HG02938 (cell line): ENCODE data around the gene TNK2.

Experiments
- ATAC-seq: cut with Tn5 transposase; IDR thresholded peaks from one replicate; pipeline ENCODE4 v1.9.1; 2021; ENCODE audit warnings: mild to moderate bottlenecking, moderate library complexity; ENCODE audit not compliant: unreplicated experiment

TNK2 gene

DNA sequence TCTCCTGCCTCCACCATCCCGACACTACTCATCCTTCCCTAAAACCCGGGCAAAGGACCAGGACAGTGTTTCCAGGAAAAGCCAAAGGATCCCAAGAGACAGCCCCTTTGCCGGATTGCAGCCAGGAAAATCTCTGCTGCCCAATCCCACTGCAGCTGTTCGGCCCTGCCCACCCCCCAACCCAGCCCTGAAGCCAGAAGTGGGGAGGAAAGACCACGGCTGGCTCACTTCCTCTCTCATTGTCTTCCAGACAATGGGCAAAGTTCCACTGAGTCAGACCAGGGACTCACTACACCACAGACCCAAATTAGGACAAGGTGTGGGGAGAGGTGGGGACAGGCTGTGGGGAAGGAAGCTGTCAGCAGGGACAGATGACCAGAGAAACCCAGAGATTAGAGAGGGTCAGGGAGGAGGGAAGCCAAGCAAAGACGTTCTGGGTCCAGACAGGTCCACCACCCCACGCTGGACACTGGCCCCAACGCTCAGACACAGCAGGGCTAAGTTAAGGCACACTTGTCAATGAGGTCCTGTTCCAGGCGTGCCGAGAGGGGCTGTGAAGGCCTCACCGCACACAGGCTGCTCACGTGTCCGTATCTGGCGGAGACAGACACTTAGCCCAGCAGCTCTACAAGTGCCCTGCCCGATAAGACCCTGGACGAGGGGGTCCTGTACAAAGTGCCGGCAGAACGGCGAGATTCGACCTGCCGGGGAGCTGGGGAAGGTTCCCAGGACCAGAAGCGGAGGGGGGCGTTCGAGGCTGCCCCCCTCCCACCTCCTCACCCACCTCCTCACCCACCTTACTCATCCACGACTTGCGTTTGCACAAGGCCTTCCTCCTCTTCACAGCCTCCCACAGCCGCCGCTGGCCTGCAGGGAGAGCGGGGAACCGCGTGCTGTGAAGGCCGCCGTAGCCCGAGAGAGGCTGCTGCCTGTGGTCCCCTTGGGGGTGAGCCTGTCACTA lies 21.9 kb downstream of the TNK2 start:
- no peak for ATAC-seq

DNA sequence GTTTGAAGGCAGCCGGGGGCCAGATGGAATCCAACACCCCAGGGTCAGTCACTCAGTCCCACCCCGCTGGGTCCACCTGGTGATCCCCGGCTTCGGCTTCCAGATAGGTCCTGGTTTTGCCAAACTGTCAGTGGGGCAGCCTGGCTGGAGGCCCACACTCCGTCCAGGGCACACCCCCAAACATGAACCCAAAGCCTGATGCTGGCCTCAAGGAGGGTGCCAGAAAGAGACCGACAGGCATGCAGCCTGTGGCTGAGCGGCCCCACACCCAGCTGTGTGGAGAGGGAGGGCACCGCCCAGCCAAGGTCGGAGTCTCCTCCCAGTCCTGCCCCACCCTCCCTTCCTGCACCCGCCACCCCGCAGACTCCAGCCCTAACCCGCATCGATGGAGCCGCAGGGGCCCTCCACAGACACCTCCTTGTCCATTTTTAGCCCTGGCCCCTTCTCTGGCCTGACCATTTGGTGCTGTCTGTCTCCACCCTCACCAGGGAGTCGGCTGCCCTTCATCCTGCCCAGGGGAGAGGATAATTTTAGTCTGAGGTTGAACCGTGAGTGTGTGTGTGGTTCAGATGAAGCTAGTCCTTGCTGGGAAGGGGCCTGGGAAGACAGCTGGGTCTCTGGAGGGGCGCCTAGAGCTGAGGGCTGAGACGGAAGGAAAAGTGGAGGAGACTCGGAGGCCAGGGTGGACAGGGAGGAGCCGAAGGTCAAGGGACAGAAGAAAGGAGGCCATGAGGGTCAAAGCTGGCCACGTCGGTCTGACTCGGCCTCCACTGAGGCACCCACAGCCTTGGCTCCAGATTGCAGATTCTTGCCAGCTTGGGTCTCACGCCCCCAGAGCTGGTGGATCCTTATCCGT lies 23.1 kb downstream of the TNK2 start:
- no peak for ATAC-seq

DNA sequence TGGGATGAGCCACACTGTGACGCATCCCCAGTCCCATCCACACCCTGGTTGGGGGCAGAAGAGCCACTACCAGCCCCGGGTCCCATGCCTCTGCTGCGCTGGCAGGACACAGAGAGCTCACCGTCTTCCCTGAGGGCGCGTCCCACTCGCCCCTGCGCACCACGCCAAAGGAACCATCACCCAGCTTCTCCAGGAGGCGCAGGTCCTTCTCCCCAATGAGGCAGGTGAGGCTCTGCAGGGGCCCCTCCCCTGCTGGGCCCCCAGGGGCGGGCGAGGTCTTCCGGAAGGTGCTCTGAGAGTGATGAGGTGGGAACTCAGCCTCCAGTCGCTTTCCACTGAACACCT lies 23.7 kb downstream of the TNK2 start:
- no peak for ATAC-seq

DNA sequence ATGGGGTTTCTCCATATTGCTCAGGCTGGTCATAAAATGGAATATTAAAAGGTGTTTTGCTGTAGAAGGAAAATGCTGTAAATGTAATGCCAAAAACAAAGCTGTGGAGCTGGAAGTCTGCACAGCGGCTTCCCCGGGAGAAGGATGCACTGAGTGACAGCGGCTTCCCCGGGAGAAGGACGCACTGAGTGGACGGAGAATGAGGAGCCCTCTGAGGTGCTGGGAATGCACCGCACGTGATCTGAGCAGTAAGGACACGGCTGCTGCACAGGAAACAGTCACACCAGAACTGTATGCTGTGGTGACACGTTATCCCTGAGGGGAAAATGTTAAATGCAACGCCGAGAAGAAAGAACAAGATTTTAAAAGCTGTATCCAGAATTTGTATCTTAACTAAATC lies 24.6 kb downstream of the TNK2 start:
- no peak for ATAC-seq

DNA sequence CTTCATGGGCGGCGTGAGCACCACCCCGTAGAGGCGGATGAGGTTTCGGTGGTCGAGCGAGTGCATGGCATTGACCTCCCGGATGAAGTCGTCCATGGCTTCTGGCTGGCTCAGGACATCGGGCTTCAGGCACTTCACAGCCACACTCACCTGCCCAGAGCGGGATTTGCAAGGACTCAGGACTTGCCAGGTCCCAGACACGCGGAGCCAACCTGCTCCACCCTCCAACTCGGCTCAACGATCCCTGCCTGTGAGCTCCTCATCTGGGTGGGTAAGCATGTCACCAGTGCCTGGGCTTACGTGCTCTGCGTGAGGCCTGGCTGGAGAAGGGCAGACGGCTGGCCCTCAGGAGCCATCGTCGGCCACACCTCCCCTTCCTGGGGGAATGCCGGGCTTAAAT lies 25.2 kb downstream of the TNK2 start:
- ATAC-seq = no peak

DNA sequence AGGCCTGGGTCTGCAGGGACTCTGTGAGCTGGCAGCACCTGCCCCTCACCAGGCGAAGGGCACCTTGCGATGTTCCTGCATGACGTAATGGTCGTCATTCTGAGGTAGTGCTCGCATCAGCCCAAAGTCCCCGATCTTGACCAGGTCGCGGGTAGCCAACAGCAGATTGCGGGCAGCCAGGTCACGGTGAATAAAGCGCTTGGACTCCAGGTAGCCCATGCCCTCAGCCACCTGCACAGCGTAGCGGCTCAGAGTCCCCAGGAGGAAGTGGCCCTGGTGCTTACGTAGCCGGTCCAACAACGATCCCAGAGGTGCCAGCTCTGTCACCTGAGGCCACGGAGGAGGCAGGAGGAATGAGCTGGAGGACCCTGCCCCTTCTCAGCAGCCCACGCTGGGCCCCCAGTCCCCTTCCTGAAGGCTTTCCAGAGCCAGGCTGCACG lies 26.3 kb downstream of the TNK2 start:
- ATAC-seq = no peak

DNA sequence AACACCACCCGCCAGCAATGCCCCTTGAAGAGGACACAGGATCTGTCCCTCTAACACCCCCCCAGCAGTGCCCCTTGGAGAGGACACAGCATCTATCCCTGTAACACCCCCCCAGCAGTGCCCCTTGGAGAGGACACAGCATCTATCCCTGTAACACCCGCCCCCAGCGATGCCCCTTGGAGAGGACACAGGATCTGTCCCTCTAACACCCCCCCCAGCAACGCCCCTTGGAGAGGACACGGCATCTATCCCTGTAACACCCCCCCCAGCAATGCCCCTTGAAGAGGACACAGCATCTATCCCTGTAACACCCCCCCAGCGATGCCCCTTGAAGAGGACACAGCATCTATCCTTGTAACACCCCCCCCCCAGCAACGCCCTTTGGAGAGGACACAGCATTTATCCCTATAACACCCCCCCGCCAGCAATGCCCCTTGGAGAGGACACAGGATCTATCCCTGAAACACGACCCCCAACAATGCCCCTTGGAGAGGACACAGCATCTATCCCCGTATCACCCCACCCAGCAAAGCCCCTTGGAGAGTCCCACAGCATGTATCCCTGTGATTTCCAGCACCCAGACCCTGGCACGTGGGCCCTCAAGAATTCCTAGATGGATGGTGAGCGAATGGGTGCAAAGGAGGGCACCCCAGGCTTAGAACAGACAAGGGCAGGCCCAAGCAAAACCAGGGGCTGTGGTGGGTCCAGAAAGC lies 26.9 kb downstream of the TNK2 start:
- ATAC-seq = no peak

DNA sequence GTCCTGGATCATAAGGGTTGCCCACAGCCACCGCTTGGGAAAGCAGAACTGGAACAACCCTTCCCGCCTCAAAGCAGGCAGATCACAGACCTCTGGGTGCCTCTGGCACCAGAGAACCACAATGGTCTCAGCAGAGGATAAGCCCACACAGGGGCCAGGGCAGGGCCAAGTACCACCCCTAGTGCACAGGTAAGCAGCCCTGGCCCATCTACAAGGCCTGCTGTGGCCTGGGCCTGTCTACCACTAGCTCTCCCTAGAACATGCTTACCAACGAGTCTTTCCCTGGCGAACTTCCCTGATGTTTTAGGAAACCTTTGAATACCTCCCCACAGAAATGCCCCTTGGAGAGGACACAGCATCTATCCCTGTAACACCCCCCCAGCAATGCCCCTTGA lies 28.3 kb downstream of the TNK2 start:
- no peak for ATAC-seq

DNA sequence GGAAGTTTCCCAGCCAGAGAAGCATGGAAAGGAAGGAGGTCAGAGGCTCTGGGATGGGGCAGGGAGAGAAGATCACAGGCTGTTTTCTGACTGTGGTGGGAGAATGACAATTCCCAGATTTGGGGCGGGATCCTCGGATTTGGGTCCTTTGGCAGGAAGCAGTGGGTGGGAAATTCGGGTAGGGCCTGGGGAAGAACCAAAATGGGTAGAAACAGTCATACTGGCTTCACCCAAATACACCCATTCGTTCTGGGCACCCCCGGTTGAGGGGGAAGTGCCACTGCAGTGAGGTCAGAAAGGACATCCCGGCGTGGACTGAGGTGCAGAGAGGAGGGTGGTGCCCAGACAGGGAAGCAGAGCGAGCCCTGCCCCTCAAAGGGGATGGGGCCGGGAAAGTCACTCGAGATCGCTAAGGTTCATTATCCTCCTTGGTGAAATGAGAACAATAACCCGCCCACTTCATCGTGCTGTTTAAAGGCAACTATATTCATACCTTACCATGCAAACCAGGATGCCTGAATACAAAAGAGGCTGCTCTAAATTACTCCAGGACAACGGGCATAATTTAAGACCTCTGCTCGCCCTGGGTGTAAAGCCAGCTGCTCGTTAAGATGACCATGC lies 28.8 kb downstream of the TNK2 start:
- ATAC-seq = no peak

DNA sequence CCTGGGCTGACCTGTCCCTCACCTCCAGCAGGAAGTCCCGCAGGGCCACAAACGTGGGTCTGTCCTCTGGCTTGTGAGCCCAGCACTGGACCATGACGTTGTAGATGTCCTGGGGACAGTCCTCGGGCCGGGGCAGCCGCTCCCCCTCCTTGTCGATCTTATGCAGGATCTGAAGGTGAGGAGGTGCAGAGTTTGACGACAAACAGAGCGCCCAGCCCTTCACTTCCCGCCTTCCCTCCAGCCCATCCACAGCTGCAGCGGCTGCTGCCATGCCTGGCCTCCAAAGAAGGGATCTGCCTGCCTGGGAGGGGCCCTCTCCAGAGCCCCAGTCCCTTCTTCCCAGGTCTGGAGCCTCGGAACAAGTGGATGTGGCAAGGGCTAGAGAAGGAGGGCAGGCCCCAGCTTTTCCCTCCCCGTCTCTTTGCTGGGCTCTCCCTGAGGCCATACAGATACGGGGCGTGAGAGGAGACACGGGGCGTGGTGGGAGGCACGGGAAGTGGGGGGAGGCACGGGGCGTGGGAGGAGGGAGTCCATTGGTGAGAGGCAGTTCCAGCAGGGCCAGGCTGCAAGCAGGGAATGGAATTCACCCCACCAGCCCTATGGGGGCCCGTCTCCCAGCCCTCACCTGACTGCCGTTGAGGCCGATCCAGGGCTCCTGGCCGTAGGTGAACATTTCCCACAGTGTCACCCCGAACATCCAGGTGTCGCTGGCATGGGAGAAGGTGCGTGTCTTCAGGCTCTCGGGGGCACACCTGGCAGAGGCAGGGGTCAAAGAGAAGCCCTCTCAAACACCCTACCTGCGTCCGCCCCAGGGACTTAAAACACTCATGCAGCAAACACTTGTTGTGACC lies 29.7 kb downstream of the TNK2 start:
- no peak for ATAC-seq

DNA sequence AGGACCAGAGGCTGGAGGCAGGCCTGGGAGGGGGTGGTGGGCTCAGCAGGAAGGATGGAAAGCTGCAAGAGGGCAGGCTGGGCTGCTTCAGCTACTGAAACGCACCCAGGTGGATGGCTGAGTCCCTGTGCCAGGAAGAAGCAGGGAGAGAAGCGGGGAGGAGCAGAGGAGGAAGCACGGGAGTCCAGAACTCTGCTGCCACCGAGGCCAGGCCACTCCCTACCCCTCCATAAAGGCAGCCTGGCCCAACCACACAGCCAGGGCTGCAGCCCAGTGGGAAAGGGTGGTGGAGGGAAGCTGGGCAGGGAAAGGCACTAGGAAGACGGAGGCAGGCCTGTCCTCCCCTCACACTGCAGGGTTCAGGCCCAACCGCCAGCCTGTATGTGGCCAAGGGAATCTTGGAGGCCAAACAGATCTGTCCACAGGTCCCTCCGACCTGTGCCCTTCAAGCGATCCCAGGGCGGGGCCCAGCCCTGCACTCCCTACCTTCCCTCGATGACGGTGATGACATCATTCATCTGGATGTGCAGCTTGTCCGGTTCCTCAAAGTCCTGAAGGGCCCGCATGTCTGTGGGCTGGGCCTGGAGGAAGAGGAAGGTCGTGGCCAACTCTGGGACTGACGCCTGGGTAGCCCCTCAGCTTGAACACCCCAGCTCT lies 30.5 kb downstream of the TNK2 start:
- ATAC-seq = no peak

DNA sequence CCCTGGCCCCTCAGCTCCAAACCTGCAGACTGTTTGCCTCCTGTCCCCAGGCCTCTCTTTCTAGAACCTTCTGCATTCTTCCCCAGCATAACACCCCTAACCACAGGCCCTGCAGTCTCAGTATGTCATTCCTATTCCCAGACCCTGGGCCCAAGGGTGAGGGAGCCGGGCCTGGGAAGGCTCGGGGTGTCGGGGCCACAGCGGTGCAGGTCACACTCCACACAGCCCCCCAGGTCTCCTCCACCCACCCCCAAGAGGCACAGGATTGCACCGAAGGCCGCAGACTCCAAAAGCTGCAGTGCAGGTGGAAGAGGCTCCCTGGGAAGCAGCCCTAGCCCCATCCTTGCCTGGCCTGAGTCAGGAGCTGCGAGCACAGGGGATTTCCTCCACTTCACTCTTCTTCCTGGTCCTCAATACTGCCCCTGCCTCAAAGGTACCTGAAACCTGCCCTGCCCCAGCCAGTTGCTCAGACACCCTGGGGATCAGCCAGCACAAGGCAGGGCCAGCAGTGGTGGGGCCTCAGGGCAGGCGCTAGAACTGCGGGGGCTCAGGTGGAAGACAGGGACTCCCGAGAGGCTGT lies 31.1 kb downstream of the TNK2 start:
- ATAC-seq = no peak

DNA sequence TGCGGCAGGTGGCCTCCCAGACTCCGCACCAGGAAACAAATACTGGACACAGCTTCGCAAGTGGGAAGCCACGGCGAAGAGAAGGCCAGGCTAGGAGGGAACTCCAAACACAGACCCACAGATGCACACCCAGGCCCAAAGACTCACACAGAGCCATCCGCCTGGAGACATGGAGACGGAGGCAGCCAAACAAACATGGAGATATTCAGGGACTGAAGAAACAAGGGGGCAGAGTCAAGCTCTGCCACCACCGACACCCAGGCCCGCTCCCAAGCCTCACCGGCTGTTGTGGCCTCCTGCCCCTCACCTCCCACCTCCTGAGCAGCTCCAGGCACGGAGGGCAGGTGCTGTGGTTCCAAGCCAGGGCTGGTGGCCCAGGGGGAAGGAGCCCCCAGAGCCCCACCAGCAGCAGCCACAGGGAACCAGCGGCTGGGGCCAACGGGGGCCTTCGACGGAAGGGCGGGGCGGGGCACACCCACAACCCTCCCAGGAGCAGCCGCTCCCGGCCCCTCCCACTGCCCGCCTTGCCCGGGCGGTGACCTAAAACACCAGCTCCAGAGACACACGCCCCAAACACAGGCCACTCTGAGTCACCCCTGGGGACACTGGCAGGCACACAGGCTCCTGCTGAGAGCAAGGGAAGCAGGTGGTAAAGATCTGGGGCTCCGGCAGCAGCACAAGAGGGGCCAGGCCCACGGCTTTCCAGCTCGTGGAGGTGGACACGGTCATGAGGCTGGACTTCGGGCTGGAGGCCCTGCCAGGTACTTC lies 31.9 kb downstream of the TNK2 start:
- ATAC-seq = no peak

DNA sequence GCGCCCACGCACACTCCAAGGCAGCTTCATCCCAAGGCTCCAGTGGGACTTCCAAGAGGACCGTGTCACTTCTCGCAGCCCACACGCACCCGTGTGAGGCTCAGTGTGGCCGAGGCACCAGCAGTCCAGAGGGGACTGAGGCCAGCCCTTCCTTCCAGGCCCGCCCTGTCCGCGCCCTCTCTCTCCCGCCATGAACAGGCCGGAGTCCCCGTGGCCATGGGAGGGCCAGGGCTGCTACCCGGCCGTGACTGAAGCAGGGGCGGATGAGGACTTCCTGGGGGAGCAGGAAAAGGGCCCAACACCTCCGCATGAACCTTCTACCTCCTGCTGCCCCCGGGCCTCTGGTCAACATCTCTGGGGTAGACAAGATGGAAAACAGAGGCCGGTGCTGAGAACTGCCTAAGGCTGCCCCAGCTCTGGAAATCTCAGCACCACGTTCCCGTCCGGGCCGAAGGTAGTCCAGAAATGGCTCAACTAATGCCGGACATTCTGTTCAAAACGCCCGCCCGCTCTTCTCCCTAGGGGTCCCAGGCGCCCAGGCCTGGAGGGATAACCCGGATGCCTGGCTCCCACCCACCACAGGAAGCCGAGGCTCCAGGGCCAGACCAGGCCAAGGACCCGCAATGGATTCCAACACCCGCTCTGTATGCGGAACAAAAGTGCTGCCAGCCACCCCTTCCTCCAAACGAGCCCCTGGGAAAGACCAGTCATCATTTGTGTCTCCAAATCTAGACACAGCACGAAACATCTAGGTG lies 32.7 kb downstream of the TNK2 start:
- no peak for ATAC-seq

DNA sequence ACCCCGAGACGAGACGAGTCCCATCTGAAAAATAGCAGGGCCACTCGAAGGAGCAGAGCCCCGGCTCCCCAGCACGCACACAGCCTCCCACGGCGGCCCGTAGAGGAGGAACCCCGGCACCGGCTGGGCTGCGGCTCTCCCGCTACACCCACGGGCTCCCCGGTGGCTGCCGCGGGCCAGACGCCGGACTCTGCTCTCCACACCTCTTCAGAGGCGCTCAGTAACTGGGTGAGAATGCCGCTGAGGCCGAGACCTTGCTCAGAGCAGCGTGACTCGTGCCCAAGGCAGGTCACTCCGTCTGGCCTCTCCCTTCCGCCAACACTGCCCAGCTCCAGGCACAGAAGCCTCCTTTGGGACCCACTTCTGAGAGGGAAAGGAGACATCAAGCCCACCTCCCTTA lies 34.4 kb downstream of the TNK2 start:
- ATAC-seq = no peak

DNA sequence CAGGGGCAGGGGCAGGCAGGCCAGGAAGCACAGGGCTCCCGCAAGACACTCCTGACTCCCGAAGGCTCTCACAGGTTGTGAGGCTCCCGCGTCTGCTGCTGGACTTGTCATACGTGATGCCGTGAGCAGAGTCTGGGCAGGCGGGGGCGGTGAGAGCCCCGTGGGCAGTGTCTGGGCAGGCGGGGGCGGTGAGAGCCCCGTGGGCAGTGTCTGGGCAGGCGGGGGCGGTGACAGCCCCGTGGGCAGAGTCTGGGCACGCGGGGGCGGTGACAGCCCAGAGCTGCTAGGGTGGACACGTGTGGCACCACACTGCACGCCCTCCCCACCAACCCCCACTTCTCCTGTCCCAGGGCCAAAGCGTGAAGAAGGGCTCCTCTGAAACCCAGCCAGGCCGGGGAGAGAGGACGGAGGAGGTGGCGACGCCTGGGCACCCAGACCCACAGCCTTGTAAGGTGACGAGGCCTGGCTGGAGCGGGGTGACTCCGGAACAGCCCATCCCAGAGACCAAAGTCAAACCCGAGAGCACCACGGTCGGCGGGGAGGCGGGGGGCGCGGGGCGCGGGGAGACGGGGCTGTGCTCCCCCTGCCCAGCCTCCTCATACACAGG lies 35.0 kb downstream of the TNK2 start:
- no peak for ATAC-seq

DNA sequence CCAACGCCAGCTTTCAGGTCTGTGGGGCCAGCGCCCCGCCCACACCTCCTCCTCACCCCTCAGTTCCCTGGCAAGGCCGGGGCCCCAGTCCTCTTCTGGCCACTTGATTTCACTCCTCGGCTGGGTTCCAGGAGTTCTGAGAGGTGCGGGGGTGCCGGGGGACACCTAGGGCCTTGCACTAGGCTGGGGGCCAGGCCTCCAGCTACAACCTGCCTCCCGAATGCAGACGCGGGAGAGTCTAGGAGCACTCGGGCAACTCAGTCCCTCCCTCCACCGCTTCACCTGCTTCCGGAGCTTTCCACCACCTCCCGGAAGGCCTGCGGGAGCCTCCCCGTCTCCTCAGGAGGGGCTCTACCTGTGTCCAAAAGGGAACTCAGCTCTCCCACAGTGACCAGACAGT lies 35.6 kb downstream of the TNK2 start:
- no peak for ATAC-seq
